Suprapubic skin (tissue), 4 donors: ENCODE results near the gene SNAPIN. TPM values are rescaled to one million over a fixed set of nuclear protein-coding genes. Genes with fewer than 3 reads are reported as not detected.

Experiments used
- DNase-seq, 2 donors: peaks; one replicate each; pipeline ENCODE4 v3.0.0-alpha.2; 2019; ENCODE audit warnings: low spot score in 2 of 2
- H3K27ac ChIP-seq: fragments of 200-600 bp; sonication (generic); one replicate; pipeline ENCODE4 v1.5.1; 2019
- H3K27me3 ChIP-seq: fragments of 200-600 bp; sonication (generic); one replicate; pipeline ENCODE4 v1.5.1; 2019
- H3K36me3 ChIP-seq: fragments of 200-600 bp; sonication (generic); one replicate; pipeline ENCODE4 v1.5.1; 2019
- H3K4me1 ChIP-seq: fragments of 200-600 bp; sonication (generic); one replicate; pipeline ENCODE4 v1.5.1; 2019
- H3K4me3 ChIP-seq: fragments of 200-600 bp; sonication (generic); one replicate; pipeline ENCODE4 v1.5.1; 2019; ENCODE audit warnings: mild to moderate bottlenecking
- H3K9me3 ChIP-seq: fragments of 200-600 bp; sonication (generic); one replicate; pipeline ENCODE4 v1.5.1; 2019
- CTCF ChIP-seq, 2 donors: fragments of 200-600 bp in 1 of 2; fragments of 450-650 bp in 1 of 2; sonication (generic) in 1 of 2; IDR thresholded peaks; one replicate each; pipeline ENCODE4 v1.5.1; 2016 to 2019; ENCODE audit warnings: antibody characterized with exemption in 2 of 2, mild to moderate bottlenecking in 1 of 2, moderate library complexity in 1 of 2
- EP300 ChIP-seq: sonication (generic); formaldehyde crosslinking; IDR thresholded peaks from one replicate; pipeline ENCODE4 v1.6.1; 2017; ENCODE audit warnings: antibody characterized with exemption
- POLR2A ChIP-seq, 2 donors: fragments of 450-650 bp; IDR thresholded peaks; one replicate each; pipeline ENCODE4 v1.6.1; 2017; ENCODE audit warnings: antibody characterized with exemption in 2 of 2, mild to moderate bottlenecking in 2 of 2, moderate library complexity in 2 of 2
- POLR2AphosphoS5 ChIP-seq, 3 donors: sonication (generic); formaldehyde crosslinking; IDR thresholded peaks; one replicate each; pipeline ENCODE4 v1.6.1; 2017; ENCODE audit warnings: antibody characterized with exemption in 3 of 3
- WGBS: methylation state at CpG from one replicate; pipeline ENCODE4 v1.1.5; 2018; 5-methylcytosine and 5-hydroxymethylcytosine counted together
- total RNA-seq, 4 donors: library from RNA; depleted of rRNA; stranded (reverse); fragments of >200 nt; gene quantifications; one replicate each; pipeline ENCODE4 v1.1.0, GENCODE V29; 2016

Gene SNAPIN
- total RNA-seq, 4 donors from 2014 or later, result 33.6 to 41.1 (median 35.6) TPM

- DNase-seq, result no peak
- TF ChIP-seq CTCF (IDR thresholded peaks at IDR 0.05) (no peak), POLR2AphosphoS5 (IDR thresholded peaks at IDR 0.05) (no peak), EP300 (no peak), POLR2A (IDR thresholded peaks at IDR 0.05) (no peak)
- peaks cover 17% of the 10 kb centered on the region for H3K36me3 ChIP-seq
- H3K27ac ChIP-seq, result peak overlapping the region; percentile 94
- peaks cover 82% of the 10 kb centered on the region for H3K4me1 ChIP-seq
- WGBS, result 43% methylated on average over 6 of the region's 7 CpGs
- H3K4me3 ChIP-seq, result peak overlapping the region; percentile 70
- H3K27me3 ChIP-seq, result no peaks in the 10 kb centered on the region
- H3K9me3 ChIP-seq, result no peaks in the 10 kb centered on the region
These were observed 47.6 kb upstream of the SNAPIN start for GRCh38 chr1:153610811-153611301.

- Histone ChIP-seq H3K27ac (peak overlapping the region; percentile 94), H3K36me3 (peaks cover 14% of the 10 kb centered on the region), H3K4me1 (peaks cover 86% of the 10 kb centered on the region), H3K27me3 (no peaks in the 10 kb centered on the region), H3K4me3 (peak overlapping the region; percentile 70), H3K9me3 (no peaks in the 10 kb centered on the region)
- TF ChIP-seq EP300 (no peak), POLR2A (IDR thresholded peaks at IDR 0.05) (no peak), CTCF (IDR thresholded peaks at IDR 0.05) (no peak), POLR2AphosphoS5 (IDR thresholded peaks at IDR 0.05) (no peak)
- WGBS, result 39% methylated on average over 1 of the region's 1 CpG
- DNase-seq, result no peak
These were observed 47.1 kb upstream of the SNAPIN start for GRCh38 chr1:153611356-153611755.

DNA sequence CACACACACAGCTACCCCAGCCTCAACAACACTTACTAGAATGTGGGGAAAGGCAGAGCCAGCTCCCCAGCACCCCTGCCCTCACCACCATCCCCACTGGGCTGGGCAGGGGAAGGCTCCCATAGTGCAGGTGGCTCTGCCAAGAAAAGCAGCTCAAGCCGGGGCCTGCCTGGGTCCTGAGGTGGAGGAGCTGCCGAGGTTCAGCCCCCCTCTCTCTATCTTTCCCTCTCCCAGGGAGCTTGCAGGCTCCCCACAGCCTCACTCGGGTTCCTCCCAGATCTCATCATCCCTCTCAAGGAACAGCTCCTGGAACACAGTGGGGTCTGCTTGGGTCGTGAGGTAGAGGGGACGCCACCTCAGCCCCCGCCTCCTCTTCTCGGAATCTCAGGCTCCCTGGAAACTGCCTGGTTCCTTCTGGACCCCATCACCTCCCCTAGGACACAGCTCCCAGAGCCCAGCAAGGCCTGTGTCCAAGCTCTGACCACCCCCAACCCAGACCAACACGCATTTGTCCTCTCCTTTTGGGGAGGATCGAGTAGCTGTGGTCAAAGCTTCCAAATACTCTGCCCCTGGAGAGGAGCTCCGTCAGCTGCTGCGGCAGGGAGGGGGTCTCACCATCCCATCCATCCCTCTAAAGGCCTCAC lies 46.3 kb upstream of the SNAPIN start:
- H3K27me3 ChIP-seq, result no peaks in the 10 kb centered on the region
- H3K4me3 ChIP-seq, result peak overlapping the region; percentile 70
- peaks cover 88% of the 10 kb centered on the region for H3K4me1 ChIP-seq
- 39% methylated on average over 9 of the region's 11 CpGs for WGBS
- peak overlapping the region; percentile 94 for H3K27ac ChIP-seq
- DNase-seq, result peak in 1 of 2 donors; percentile 75
- TF ChIP-seq POLR2AphosphoS5 (IDR thresholded peaks at IDR 0.05), result no peak
- no peak for TF ChIP-seq EP300
- no peak for TF ChIP-seq CTCF (IDR thresholded peaks at IDR 0.05)
- no peak for TF ChIP-seq POLR2A (IDR thresholded peaks at IDR 0.05)
- H3K36me3 ChIP-seq, result peaks cover 5% of the 10 kb centered on the region
- H3K9me3 ChIP-seq, result no peaks in the 10 kb centered on the region

GRCh38 chr1:153612755-153613331 lies 45.7 kb upstream of the SNAPIN start, which contains the start of gene S100A16:
Gene S100A16 (minus strand): TSS chr1:153613137. CDS start chr1:153608151, 4,986 bp downstream.
- peak in 1 of 3 donors; percentile 62 for TF ChIP-seq POLR2AphosphoS5 (IDR thresholded peaks at IDR 0.05)
- no peak for TF ChIP-seq CTCF (IDR thresholded peaks at IDR 0.05)
- peak in 1 of 2 donors; percentile 59 for TF ChIP-seq POLR2A (IDR thresholded peaks at IDR 0.05)
- TF ChIP-seq EP300, result no peak

GRCh38 chr1:153613406-153613805 lies 45.1 kb upstream of the SNAPIN start:
- peak overlapping the region; percentile 94 for H3K27ac ChIP-seq
- 57% methylated on average over 4 of the region's 5 CpGs for WGBS
- TF ChIP-seq POLR2AphosphoS5 (IDR thresholded peaks at IDR 0.05), result no peak
- no peak for TF ChIP-seq CTCF (IDR thresholded peaks at IDR 0.05)
- no peak for TF ChIP-seq POLR2A (IDR thresholded peaks at IDR 0.05)
- TF ChIP-seq EP300, result no peak
- H3K4me3 ChIP-seq, result peak overlapping the region; percentile 70
- no peaks in the 10 kb centered on the region for H3K9me3 ChIP-seq
- peaks cover 85% of the 10 kb centered on the region for H3K4me1 ChIP-seq
- no peaks in the 10 kb centered on the region for H3K36me3 ChIP-seq
- DNase-seq, result no peak
- no peaks in the 10 kb centered on the region for H3K27me3 ChIP-seq

More at GRCh38 chr1:153612755-153613331, 45.7 kb upstream of the SNAPIN start, which contains the start of gene S100A16:
- no peaks in the 10 kb centered on the region for H3K9me3 ChIP-seq
- H3K4me3 ChIP-seq, result peak within 1 kb of the TSS; percentile 70
- WGBS, result 12% methylated on average over 6 of the region's 9 CpGs
- peak within 1 kb of the TSS; percentile 94 for H3K27ac ChIP-seq
- H3K27me3 ChIP-seq, result no peaks in the 10 kb centered on the region
- H3K4me1 ChIP-seq, result peaks cover 88% of the 10 kb centered on the region
- peak; percentile 90 for DNase-seq
- H3K36me3 ChIP-seq, result no peaks in the 10 kb centered on the region
